ENCODE results near the gene RPGRIP1.

DNA sequence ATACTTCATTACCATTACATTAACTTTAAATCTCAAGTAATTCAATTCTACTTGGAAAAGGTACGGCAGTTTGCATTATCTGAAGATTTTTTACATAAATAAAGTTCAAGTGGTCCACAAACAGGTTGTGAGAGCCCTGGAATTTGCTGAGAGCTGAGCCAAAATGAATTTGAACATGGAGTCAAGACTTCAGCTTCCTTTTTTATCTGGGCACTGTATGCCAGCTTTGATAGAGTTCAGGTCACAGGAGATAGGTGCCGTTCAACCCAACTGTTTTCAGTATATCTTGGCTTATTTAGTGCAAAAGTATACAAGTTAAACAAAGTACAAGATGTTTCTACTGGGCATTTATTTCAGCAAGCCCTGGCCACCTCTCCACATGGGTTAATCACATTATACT, 39.5 kb upstream of the RPGRIP1 start:
- TF ChIP-seq POLR2A (IDR thresholded peaks at IDR 0.05): no peak
- no peak for TF ChIP-seq CTCF (IDR thresholded peaks at IDR 0.05)

Data from uterus (tissue), 2 donors.